Right lobe of liver (tissue), 4 donors: ENCODE results near the gene HIC1.

Source experiments
- POLR2A ChIP-seq: fragments of 450-650 bp; IDR thresholded peaks from one replicate; pipeline ENCODE4 v1.6.1; 2017; ENCODE audit warnings: antibody characterized with exemption, mild to moderate bottlenecking
- TF ChIP-seq, protein P1 (sequence below), 4 donors: fragments of 200-600 bp in 3 of 4; fragments of 450-650 bp in 1 of 4; IDR thresholded peaks; one replicate each; pipeline versions ENCODE4 v1.5.1 to v1.8.0; 2016 to 2022; ENCODE audit warnings: antibody characterized with exemption in 4 of 4, mild to moderate bottlenecking in 2 of 4
- donor health status: DM: no; HTN: no; CAD: no.
- donor health status: DM: no; HTN: no; CAD: no.
- donor health status: DM: no; HTN: yes; CAD: no.

DNA sequence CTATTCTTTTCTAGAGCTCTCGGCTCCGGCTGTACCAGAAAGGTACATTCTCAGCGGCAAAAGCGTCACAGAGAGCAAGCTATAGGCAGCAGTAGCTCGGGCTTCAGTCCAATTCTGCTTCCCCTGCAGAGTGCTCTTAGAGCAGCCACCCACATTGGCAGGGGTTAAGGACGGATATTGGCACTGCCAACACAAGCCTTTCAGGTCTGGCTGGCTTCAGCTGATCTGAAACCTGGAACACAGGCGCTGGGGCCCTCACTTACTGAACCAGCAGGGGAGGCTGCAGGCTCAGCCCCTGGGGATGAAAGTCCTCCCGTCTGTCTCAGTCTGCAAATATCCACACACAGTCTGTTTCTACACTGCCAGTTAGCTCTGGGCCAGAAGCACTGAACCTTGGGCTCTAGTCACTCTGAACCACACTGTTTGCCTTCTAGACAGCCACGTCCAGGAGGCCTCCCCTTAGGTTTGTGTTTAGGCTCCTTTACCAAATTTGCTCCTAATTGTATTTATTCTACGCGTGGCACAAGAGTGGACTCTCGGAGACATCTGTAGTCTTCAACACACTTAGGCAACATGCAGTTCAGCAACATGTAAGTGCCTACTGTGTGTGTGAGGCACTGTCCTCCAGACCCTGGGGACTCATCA lies 40.1 kb downstream of the HIC1 start:
- TF ChIP-seq, protein P1, sequence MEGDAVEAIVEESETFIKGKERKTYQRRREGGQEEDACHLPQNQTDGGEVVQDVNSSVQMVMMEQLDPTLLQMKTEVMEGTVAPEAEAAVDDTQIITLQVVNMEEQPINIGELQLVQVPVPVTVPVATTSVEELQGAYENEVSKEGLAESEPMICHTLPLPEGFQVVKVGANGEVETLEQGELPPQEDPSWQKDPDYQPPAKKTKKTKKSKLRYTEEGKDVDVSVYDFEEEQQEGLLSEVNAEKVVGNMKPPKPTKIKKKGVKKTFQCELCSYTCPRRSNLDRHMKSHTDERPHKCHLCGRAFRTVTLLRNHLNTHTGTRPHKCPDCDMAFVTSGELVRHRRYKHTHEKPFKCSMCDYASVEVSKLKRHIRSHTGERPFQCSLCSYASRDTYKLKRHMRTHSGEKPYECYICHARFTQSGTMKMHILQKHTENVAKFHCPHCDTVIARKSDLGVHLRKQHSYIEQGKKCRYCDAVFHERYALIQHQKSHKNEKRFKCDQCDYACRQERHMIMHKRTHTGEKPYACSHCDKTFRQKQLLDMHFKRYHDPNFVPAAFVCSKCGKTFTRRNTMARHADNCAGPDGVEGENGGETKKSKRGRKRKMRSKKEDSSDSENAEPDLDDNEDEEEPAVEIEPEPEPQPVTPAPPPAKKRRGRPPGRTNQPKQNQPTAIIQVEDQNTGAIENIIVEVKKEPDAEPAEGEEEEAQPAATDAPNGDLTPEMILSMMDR (IDR thresholded peaks at IDR 0.05): peak; percentile 82 to 92 (median 87)
- TF ChIP-seq POLR2A: no peak
